ENCODE data around the gene LITAF. TPM values are rescaled to one million over a fixed set of nuclear protein-coding genes. Genes with fewer than 3 reads are reported as not detected.

Gene LITAF
- total and polyA plus RNA-seq, 2 experiments from 2014 or later = 83.2 to 150 TPM

DNA sequence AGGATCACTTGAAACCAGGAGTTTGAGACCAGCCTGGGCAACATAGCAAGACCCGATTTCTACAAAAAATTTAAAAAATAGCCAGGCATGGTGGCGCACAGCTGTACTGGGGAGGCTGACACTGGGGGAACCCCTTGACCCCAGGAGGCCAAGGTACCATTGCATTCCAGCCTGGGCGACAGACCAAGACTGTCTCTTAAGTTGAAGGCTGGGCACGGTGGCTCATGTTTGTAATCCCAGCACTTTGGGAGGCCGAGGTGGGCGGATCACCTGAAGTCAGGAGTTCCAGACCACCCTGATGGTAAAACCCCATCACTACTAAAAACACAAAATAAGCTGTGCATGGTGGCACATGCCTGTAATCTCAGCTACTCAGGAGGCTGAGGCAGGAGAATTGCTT, 74.9 kb downstream of the LITAF start:
- in situ Hi-C loops (cut with MboI) = no loop called here
- Histone ChIP-seq H3K36me3 (ENCODE audit: low read depth) (no peaks in the 10 kb centered on the region), H3K4me3 (no peak overlapping the region), H3K9me2 (ENCODE audit: insufficient read depth) (no peaks in the 10 kb centered on the region), H3K9ac (no peak overlapping the region), H3F3A (ENCODE audit: insufficient read depth) (0 out of 2 replicates have a peak, but pooled peaks cover 5% of the 10 kb centered on the region), H3K27ac (no peak overlapping the region), H4K20me1 (ENCODE audit: insufficient read depth) (no peaks in the 10 kb centered on the region), H3K27me3 (replicated peaks; ENCODE audit: insufficient read depth) (no peaks in the 10 kb centered on the region; the same call in 1 of the 2 replicates), H3K4me1 (ENCODE audit: insufficient read depth) (no peaks in the 10 kb centered on the region), H3K79me2 (ENCODE audit: insufficient read depth) (no peaks in the 10 kb centered on the region), H2AFZ (no peak overlapping the region), H3K4me2 (ENCODE audit: unreplicated experiment) (no peak overlapping the region), H3K9me3 (ENCODE audit: low read depth) (no peaks in the 10 kb centered on the region)
- DNase-seq = no peak
- no peak for TF ChIP-seq EZH2 (IDR thresholded peaks at IDR 0.05; ENCODE audit: insufficient read depth, poor library complexity, severe bottlenecking)
- no peak for TF ChIP-seq EZH2phosphoT487 (IDR thresholded peaks at IDR 0.05; ENCODE audit: insufficient read depth, low read depth)
- 86 to 87% methylated on average over 6 of the region's 6 CpGs for WGBS, 2 experiments (ENCODE audit: low coverage in 1 of 2, low lambda C conversion rate in 2 of 2, missing lambda C conversion rate in 2 of 2)

DNA sequence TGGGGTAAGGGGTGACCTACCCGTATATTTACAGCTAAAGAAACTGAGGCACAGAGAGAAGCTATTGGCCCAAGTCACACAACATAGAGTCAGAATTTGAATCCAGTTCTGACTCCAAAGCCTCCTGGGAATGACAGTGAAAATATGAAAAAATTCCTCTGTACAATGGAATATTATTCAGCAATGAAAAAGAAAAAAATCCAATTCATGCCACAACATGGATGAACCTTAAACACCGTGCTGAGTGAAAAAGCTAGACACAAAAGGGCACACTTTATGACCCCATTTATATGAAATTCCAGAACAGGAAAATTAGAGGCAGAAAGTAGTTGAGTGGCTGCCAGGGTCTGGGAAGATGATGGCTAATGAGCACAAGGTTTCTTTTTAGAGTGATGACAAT, 75.4 kb downstream of the LITAF start:
- 43 to 47% methylated on average over 2 of the region's 2 CpGs for WGBS, 2 experiments (ENCODE audit: low coverage in 1 of 2, low lambda C conversion rate in 2 of 2, missing lambda C conversion rate in 2 of 2)
- no peaks in the 10 kb centered on the region for H3K36me3 ChIP-seq (ENCODE audit: low read depth)
- H3K79me2 ChIP-seq (ENCODE audit: insufficient read depth) = no peaks in the 10 kb centered on the region
- TF ChIP-seq EZH2 (IDR thresholded peaks at IDR 0.05; ENCODE audit: insufficient read depth, poor library complexity, severe bottlenecking) (no peak), EZH2phosphoT487 (IDR thresholded peaks at IDR 0.05; ENCODE audit: insufficient read depth, low read depth) (no peak)
- H3K27me3 ChIP-seq (replicated peaks; ENCODE audit: insufficient read depth) = no peaks in the 10 kb centered on the region
- no peak overlapping the region for H3K4me3 ChIP-seq
- no peaks in the 10 kb centered on the region for H4K20me1 ChIP-seq (ENCODE audit: insufficient read depth)
- H3F3A ChIP-seq (ENCODE audit: insufficient read depth) = 0 out of 2 replicates have a peak, but pooled peaks cover 5% of the 10 kb centered on the region
- no peak overlapping the region for H3K9ac ChIP-seq
- no peak overlapping the region for H2AFZ ChIP-seq
- no peak overlapping the region for H3K27ac ChIP-seq
- H3K9me3 ChIP-seq (ENCODE audit: low read depth) = no peaks in the 10 kb centered on the region
- no peaks in the 10 kb centered on the region for H3K4me1 ChIP-seq (ENCODE audit: insufficient read depth)
- H3K9me2 ChIP-seq (ENCODE audit: insufficient read depth) = no peaks in the 10 kb centered on the region
- no peak for DNase-seq
- H3K4me2 ChIP-seq (ENCODE audit: unreplicated experiment) = no peak overlapping the region
- in situ Hi-C loops (cut with MboI) = no loop called here

DNA sequence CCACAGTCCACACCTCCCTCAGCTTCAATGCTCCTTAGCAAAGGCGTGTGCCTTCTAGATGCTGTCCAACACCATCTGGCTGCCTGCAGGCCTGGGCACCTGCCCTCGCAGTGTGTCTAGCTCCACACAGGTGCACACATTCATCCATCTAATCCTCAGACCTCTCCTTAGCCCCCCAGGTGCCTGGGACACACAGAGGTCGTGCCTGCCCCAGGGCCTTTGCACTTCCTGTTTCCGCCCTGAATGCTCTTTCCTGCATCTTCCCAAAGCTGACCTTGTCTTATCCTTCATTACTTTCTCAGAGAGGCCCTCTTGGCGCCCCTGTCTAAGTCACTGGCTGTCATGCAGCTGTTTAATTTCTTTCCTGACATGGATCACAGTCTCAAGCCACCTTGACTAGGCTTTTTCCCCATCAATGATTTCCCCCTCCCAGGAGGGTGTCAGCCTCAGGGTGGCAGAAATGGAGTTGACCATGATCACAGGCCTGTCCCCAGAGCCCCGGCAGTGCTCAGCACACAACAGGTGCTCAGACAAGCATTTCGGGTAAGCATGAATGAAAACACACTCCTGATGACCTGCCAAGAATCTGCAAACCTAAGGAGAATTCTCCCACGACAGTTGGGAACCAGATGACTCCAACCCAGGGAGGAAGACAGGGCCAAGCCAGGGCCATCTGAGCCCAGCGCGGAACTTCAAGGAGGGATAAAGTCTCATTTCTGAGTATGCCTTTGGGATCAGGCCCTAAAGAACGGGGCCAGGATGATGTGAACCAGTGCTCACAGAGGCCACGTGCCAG, 76.3 kb downstream of the LITAF start:
- no peak for DNase-seq
- Histone ChIP-seq H3K4me3 (no peak overlapping the region), H3K9me2 (ENCODE audit: insufficient read depth) (no peaks in the 10 kb centered on the region), H3K9ac (no peak overlapping the region), H3K27ac (no peak overlapping the region), H3K27me3 (replicated peaks; ENCODE audit: insufficient read depth) (no peaks in the 10 kb centered on the region), H3F3A (ENCODE audit: insufficient read depth) (0 out of 2 replicates have a peak, but pooled peaks cover 5% of the 10 kb centered on the region), H3K4me1 (ENCODE audit: insufficient read depth) (no peaks in the 10 kb centered on the region), H4K20me1 (ENCODE audit: insufficient read depth) (no peaks in the 10 kb centered on the region), H3K79me2 (ENCODE audit: insufficient read depth) (no peaks in the 10 kb centered on the region), H3K36me3 (ENCODE audit: low read depth) (no peaks in the 10 kb centered on the region), H2AFZ (no peak overlapping the region), H3K9me3 (ENCODE audit: low read depth) (no peaks in the 10 kb centered on the region), H3K4me2 (ENCODE audit: unreplicated experiment) (no peak overlapping the region)
- 72 to 73% methylated on average over 11 to 12 of the region's 12 CpGs for WGBS, 2 experiments (ENCODE audit: low coverage in 1 of 2, low lambda C conversion rate in 2 of 2, missing lambda C conversion rate in 2 of 2)
- TF ChIP-seq EZH2 (IDR thresholded peaks at IDR 0.05; ENCODE audit: insufficient read depth, poor library complexity, severe bottlenecking) (no peak), EZH2phosphoT487 (IDR thresholded peaks at IDR 0.05; ENCODE audit: insufficient read depth, low read depth) (no peak)
- in situ Hi-C loops (cut with MboI) = no loop called here

DNA sequence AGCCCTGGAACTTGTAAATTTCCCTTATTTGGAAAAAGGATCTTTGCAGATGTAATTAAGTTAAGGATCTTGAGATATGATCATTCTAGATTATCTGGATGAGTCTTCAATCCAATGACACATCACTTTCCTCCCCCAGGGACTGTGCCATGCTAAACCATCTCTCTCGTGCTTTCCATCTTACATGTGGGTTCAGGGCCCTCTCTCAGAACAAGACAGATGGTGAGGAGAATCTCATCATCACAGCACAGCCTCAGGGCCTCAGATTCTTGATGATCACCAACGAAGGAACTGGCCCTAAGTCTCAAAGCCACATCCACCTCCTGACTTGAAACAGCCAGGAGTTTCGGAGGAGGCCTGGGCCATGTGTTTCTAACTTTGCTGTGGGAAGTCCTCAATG, 78.7 kb downstream of the LITAF start:
- Histone ChIP-seq H3K9me3 (ENCODE audit: low read depth) (no peaks in the 10 kb centered on the region), H3K9ac (no peak overlapping the region), H3K4me1 (ENCODE audit: insufficient read depth) (no peaks in the 10 kb centered on the region), H3K9me2 (ENCODE audit: insufficient read depth) (no peaks in the 10 kb centered on the region), H3K4me3 (no peak overlapping the region), H3F3A (ENCODE audit: insufficient read depth) (0 out of 2 replicates have a peak, but pooled peaks cover 5% of the 10 kb centered on the region), H3K79me2 (ENCODE audit: insufficient read depth) (no peaks in the 10 kb centered on the region), H4K20me1 (ENCODE audit: insufficient read depth) (no peaks in the 10 kb centered on the region), H3K27me3 (replicated peaks; ENCODE audit: insufficient read depth) (no peaks in the 10 kb centered on the region), H3K4me2 (ENCODE audit: unreplicated experiment) (no peak overlapping the region), H3K27ac (no peak overlapping the region), H3K36me3 (ENCODE audit: low read depth) (no peaks in the 10 kb centered on the region), H2AFZ (0 out of 2 replicates have a peak overlapping the region, but pooled peaks have one; percentile 19)
- peak; percentile 34 for DNase-seq
- TF ChIP-seq EZH2 (IDR thresholded peaks at IDR 0.05; ENCODE audit: insufficient read depth, poor library complexity, severe bottlenecking) (no peak), EZH2phosphoT487 (IDR thresholded peaks at IDR 0.05; ENCODE audit: insufficient read depth, low read depth) (no peak)
- in situ Hi-C loops (cut with MboI) = no loop called here
- 71 to 80% methylated on average over 3 of the region's 3 CpGs for WGBS, 2 experiments (ENCODE audit: low coverage in 1 of 2, low lambda C conversion rate in 2 of 2, missing lambda C conversion rate in 2 of 2)
